Fibroblast of skin of right biceps (primary cell): ENCODE measurements around the gene REEP5.
"Not testable (repeated sequence)": the region's sequence is repeated elsewhere in the genome, so short reads cannot be mapped to it uniquely, and the experiment has no call there.

ENCODE experiments used
- DNase-seq: peaks from one replicate; pipeline ENCODE4 v3.0.0-alpha.2; 2013

Gene REEP5

DNA sequence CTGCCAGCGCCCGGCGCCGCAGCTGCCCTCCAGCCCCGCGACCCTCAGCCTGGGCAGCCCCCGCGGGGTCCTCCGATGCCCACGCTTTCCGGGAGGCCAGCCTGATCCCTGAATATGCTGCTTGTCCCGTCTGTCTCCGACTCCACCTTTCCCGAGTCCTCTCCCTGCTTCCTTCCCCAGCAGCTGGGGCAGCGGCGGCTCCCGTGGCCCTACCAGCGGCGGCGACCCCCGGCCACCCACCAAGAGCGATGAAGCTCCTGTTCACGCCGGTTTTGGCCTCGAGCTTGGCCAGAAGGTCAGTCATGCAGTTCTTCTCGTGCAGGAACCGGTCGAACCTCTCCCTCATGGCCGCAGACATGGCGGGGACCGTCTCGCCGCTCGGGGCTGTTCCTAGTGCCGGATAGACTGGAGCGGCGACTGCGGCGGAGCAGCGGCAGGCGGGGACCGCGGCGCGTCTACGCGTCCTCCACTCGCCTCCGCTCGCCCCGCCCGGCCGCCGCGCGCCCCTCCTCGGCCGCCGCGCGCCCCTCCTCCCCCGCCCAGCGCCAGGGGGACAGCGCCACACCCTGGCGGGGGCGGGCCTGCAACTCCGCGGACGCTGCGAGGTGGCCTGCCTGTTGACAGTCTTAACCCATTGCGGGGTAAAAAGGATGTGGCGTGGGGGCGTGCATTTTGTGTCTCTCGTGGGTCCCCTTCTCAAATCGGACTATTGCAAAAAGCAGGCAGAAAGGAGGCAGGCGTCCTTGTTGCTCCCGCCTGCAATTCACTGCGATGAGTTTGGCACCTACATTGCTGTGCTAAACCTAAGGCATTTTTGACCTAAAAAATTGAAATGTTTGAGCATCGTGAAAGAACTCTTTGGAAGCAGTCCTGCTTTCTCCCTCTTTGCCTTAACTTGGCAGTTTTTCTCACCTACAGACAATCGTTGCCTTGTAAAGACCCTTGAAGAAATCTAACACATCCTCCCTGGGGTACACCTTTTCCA, at the start of gene REEP5:
TSS of gene REEP5 (minus strand) at position 395 of the 985 bp plus-strand sequence. CDS start at position 358, 37 bp downstream.
- peak; percentile 84 for DNase-seq

DNA sequence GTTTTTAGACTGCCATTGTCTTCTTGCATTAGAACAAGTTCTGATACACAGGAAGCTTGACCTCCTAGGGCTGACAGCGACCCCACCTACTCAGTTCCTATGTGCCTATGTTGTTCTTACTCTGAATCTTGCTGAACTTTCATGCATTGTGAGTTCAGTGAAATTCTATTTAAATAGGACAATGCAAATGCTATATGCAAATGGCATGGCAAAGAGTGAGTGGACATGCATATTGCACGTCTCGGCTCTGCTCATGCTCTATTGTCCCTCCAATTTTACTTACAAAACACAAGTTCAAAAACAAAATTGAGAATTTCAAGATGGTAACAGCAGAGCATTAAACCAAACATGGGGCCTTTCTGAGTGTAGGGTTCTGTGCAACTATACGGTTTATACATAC, 49.2 kb upstream of the REEP5 start:
- DNase-seq, result no peak

GRCh38 chr5:112968411-112969106, 46.5 kb upstream of the REEP5 start:
- DNase-seq, result no peak

GRCh38 chr5:112967520-112968083, 45.6 kb upstream of the REEP5 start:
- DNase-seq, result no peak

DNA sequence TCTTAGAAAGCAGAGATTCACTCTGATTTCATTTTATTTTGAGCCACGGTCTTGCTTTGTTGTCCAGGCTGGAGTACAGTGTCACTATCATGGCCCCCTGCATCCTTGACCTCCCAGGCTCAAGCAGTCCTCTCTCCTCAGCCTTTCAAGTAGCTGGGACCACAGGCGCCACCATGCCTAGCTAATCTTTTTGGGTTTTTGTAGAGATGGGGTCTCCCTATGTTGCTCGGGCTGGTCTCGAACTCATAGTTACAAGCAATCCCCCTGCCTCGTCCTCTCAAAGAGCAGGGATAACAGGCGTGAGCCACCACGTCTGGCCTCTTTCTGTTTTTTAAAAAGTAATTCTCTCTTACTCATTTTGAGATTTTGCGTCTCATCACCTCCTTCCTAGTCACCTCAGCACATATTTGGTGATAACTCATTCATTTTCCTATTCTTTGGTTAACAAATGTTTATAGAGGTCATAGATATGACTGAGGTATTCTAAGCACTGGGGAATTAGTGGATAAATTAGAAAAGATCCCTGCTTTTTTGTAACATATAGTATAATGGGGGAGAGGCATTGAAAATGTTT, 43.8 kb upstream of the REEP5 start:
- DNase-seq, result no peak

DNA sequence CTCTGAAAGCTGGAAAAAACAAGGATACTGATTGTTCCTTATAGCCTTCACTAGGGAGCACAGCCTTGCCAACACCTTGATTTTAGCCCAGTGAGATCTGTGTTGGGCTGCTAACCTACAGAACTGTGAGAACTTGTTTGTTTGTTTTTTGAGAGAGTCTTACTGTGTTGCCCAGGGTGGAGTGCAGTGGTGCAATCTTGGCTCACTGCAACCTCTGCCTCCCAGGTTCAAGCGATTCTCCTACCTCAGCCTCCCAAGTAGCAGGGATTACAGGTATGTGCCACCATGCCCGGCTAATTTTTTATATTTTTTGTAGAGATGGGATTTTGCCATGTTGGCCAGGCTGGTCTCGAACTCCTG, 41.3 kb upstream of the REEP5 start:
- not testable (repeated sequence) for DNase-seq

- no peak for DNase-seq
Observed at GRCh38 chr5:112960863-112961504, 39.0 kb upstream of the REEP5 start.

- no peak for DNase-seq
Observed at GRCh38 chr5:112960315-112960714, 38.3 kb upstream of the REEP5 start.

- peak; percentile 86 for DNase-seq
Observed at GRCh38 chr5:112959872-112960271, 37.8 kb upstream of the REEP5 start.

DNA sequence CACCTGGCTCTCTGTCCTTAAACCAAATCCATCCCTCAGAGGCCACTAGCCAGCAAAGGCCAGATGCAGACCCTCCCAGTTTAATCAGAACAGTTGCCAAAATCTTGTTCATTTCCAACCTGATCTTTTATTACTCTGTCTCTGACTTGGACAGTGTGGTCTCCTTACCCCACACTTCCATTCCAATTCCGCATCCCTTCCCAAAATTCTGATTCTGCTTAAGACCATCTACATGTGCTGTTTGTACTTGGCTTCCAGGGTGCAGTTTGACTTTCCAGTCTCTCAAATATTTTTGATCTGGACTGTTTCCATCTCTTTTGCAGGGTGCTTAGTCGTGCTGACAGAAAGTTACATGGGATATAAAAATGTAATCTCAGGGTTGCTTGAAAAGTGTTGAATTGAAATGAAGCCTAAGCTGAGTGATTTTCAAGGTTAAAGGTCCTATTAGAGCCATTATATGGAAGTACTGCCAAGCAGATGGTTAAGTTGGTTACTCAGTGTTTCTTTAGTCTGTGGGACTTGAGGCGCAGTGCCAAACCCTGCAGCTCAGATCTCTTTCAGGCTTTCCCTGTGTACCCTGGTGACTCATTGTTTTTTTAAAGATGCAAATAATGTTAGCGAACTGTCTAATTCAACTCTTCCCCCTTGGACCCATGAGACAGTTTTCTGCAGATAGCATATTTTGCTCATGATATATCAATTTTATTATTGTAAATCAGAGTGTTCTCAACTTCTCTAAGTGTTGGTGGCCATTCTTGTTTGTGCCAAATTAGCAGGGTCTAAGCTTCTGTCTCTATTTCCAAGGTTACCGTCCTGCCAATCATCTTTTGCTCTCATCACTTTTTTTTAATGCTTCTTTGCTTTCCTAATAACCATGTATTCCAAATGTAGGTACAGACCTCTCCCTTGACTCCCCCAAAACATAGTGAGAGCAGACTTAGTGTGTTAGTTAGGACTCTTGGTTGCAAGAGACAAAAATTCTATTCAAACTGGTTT, 36.4 kb upstream of the REEP5 start:
- peak; percentile 97 for DNase-seq

- DNase-seq, result no peak
Observed at GRCh38 chr5:112957036-112957808, 35.2 kb upstream of the REEP5 start.

DNA sequence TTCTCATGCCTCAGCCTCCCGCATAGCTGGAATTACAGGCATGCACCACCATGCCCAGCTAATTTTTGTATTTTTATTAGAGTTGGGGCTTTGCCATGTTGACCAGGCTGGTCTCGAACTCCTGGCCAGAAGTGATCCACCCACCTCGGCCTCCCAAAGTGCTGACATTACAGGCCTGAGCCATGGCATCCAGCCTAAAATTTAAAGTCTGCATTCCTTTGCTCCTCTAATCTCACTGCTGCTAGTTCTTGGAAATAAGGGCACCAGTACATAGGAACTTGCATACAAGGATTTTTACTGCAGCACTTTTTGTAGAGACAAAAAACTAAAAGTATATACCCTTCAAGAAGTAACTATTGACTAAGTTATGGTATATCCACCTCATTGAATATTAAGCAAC, 34.6 kb upstream of the REEP5 start:
- DNase-seq, result no peak

- DNase-seq, result no peak
Observed at GRCh38 chr5:112951124-112951702, 29.2 kb upstream of the REEP5 start.

DNA sequence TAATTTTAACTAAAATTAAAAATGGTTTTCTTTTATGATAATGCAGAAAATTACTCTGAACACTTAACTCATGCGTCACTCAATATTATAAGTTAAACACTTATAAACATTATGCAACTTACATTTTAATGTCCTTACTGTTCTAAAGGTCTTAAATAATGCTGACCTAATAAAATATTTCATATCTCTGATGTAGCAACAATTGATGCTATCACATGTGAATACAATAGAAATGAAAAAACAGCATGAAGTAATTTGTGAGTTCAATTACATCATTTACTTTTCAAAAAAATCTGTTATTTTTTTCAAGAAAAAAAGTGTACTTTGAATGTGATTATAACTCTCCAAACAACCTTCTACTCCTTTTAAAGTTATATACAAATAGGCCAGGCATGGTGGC, 26.4 kb upstream of the REEP5 start:
- no peak for DNase-seq

DNA sequence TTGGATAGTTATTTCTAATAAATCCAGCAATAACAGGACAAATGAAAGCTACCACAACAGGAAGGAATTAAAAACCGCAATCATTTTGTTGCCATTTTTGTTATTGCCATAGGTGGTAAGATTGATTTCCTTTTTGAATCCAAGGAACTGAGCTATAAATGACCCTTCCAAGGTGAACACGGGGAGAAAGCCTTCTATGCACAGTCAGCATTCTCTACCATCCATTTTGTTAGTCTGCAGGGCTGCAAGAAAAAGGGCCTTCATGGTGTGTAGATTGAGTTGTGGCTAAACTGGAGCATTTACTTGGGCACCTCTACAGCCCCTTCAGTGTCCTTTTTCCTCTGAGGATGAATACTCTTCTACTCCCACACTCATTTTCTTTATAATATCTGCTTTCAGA, 18.6 kb upstream of the REEP5 start:
- no peak for DNase-seq

- no peak for DNase-seq
Observed at GRCh38 chr5:112938286-112938685, 16.3 kb upstream of the REEP5 start.

GRCh38 chr5:112935675-112936074, 13.6 kb upstream of the REEP5 start:
- DNase-seq, result peak; percentile 17

GRCh38 chr5:112934366-112934663, 12.3 kb upstream of the REEP5 start:
- DNase-seq, result no peak

GRCh38 chr5:112933651-112934365, 11.8 kb upstream of the REEP5 start:
- peak; percentile 74 for DNase-seq

- no peak for DNase-seq
Observed at GRCh38 chr5:112933105-112933504, 11.1 kb upstream of the REEP5 start.
